GM23338 (cell line): Measurements from ENCODE around the gene MAPK8.

ENCODE experiments used
- EZH2 ChIP-seq: fragments of 200-600 bp; sonication (generic); IDR thresholded peaks from one replicate; pipeline ENCODE4 v1.8.0; 2017; ENCODE audit warnings: antibody characterized with exemption, mild to moderate bottlenecking, low read depth; ENCODE audit not compliant: unreplicated experiment
- POLR2AphosphoS5 ChIP-seq: IDR thresholded peaks from 2 replicates; pipeline ENCODE4 v1.6.1; 2016; ENCODE audit warnings: antibody characterized with exemption, low read depth
- ZNF114 ChIP-seq: fragments of 250-450 bp; sonication (Bioruptor Pico); IDR thresholded peaks from 2 replicates; pipeline ENCODE4 v1.5.0; 2020; ENCODE audit warnings: mild to moderate bottlenecking, moderate library complexity
- TF ChIP-seq, protein P1 (sequence below), 2 experiments: fragments of 200-600 bp in 1 of 2; sonication (generic) in 1 of 2; conservative IDR thresholded peaks; 2 replicates each; pipeline versions ENCODE4 v1.5.1 to v1.6.1; 2016 to 2017; ENCODE audit warnings: antibody characterized with exemption in 2 of 2, low read depth in 2 of 2, mild to moderate bottlenecking in 2 of 2, moderate library complexity in 1 of 2
- TF ChIP-seq, protein P2 (sequence below): IDR thresholded peaks from one replicate; pipeline ENCODE4 v1.6.1; 2018; ENCODE audit warnings: antibody characterized with exemption; ENCODE audit not compliant: unreplicated experiment

- TF ChIP-seq, protein P1, sequence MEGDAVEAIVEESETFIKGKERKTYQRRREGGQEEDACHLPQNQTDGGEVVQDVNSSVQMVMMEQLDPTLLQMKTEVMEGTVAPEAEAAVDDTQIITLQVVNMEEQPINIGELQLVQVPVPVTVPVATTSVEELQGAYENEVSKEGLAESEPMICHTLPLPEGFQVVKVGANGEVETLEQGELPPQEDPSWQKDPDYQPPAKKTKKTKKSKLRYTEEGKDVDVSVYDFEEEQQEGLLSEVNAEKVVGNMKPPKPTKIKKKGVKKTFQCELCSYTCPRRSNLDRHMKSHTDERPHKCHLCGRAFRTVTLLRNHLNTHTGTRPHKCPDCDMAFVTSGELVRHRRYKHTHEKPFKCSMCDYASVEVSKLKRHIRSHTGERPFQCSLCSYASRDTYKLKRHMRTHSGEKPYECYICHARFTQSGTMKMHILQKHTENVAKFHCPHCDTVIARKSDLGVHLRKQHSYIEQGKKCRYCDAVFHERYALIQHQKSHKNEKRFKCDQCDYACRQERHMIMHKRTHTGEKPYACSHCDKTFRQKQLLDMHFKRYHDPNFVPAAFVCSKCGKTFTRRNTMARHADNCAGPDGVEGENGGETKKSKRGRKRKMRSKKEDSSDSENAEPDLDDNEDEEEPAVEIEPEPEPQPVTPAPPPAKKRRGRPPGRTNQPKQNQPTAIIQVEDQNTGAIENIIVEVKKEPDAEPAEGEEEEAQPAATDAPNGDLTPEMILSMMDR (conservative IDR thresholded peaks at IDR 0.05; ENCODE audit: low read depth in 2 of 2), result no peak
- TF ChIP-seq POLR2AphosphoS5 (no peak), ZNF114 (CRISPR knock-in tag) (no peak), EZH2 (no peak)
- TF ChIP-seq, protein P2, sequence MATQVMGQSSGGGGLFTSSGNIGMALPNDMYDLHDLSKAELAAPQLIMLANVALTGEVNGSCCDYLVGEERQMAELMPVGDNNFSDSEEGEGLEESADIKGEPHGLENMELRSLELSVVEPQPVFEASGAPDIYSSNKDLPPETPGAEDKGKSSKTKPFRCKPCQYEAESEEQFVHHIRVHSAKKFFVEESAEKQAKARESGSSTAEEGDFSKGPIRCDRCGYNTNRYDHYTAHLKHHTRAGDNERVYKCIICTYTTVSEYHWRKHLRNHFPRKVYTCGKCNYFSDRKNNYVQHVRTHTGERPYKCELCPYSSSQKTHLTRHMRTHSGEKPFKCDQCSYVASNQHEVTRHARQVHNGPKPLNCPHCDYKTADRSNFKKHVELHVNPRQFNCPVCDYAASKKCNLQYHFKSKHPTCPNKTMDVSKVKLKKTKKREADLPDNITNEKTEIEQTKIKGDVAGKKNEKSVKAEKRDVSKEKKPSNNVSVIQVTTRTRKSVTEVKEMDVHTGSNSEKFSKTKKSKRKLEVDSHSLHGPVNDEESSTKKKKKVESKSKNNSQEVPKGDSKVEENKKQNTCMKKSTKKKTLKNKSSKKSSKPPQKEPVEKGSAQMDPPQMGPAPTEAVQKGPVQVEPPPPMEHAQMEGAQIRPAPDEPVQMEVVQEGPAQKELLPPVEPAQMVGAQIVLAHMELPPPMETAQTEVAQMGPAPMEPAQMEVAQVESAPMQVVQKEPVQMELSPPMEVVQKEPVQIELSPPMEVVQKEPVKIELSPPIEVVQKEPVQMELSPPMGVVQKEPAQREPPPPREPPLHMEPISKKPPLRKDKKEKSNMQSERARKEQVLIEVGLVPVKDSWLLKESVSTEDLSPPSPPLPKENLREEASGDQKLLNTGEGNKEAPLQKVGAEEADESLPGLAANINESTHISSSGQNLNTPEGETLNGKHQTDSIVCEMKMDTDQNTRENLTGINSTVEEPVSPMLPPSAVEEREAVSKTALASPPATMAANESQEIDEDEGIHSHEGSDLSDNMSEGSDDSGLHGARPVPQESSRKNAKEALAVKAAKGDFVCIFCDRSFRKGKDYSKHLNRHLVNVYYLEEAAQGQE, result no peak
Measured at GRCh38 chr10:48418189-48418788, 111.8 kb downstream of the MAPK8 start.
